Small intestine (tissue), 7 donors: ENCODE measurements around the gene SEMA3D. TPM values are rescaled to one million over a fixed set of nuclear protein-coding genes. Genes with fewer than 3 reads are reported as not detected.

ENCODE experiments used
- DNase-seq, 2 donors: peaks; one replicate each; pipeline versions ENCODE4 v3.0.0 to v3.0.0-alpha.2; 2013
- FAIRE-seq: peaks from 2 replicates; lab custom pipeline; 2012; peaks lifted over from hg19 to GRCh38; lab: Jason Lieb, UNC
- H3K27ac ChIP-seq, 3 donors: one replicate each; pipeline ENCODE4 v1.5.1; 2013; ENCODE audit warnings: low read length in 2 of 3, mild to moderate bottlenecking in 2 of 3, control low read depth in 1 of 3, inconsistent platforms in 1 of 3, low read depth in 1 of 3, moderate library complexity in 1 of 3
- H3K27me3 ChIP-seq, 3 donors: one replicate each; pipeline ENCODE4 v1.6.1; 2013; ENCODE audit warnings: low read length in 3 of 3, inconsistent platforms in 1 of 3; ENCODE audit not compliant: control insufficient read depth in 3 of 3, insufficient read depth in 3 of 3
- H3K36me3 ChIP-seq, 3 donors: one replicate each; pipeline ENCODE4 v1.6.1; 2013; ENCODE audit warnings: low read length in 3 of 3, inconsistent platforms in 1 of 3, low read depth in 1 of 3, mild to moderate bottlenecking in 1 of 3, moderate library complexity in 1 of 3; ENCODE audit not compliant: control insufficient read depth in 3 of 3, insufficient read depth in 2 of 3
- H3K4me1 ChIP-seq, 3 donors: one replicate each; pipeline ENCODE4 v1.6.1; 2013; ENCODE audit warnings: low read length in 2 of 3, inconsistent platforms in 1 of 3, low read depth in 1 of 3, mild to moderate bottlenecking in 1 of 3, moderate library complexity in 1 of 3; ENCODE audit not compliant: control insufficient read depth in 3 of 3, insufficient read depth in 2 of 3
- H3K4me3 ChIP-seq, 3 donors: one replicate each; pipeline ENCODE4 v1.5.1; 2013; ENCODE audit warnings: low read length in 3 of 3, control low read depth in 1 of 3, inconsistent platforms in 1 of 3, low read depth in 1 of 3, mild to moderate bottlenecking in 1 of 3, moderate library complexity in 1 of 3
- H3K9me3 ChIP-seq, 2 donors: one replicate each; pipeline ENCODE4 v1.6.1; 2013; ENCODE audit warnings: low read depth in 1 of 2, low read length in 1 of 2; ENCODE audit not compliant: control insufficient read depth in 2 of 2, insufficient read depth in 1 of 2
- WGBS, 3 donors: extraction: QIAGEN DNeasy Blood & Tissue Kit; methylation state at CpG; one replicate each; pipeline ENCODE4 v1.1.7; 2013; 5-methylcytosine and 5-hydroxymethylcytosine counted together
- polyA plus RNA-seq, 4 donors: library from polyadenylated mRNA; stranded (reverse) in 3 of 4; unstranded in 1 of 4; fragments of 200-250 nt in 3 of 4; fragments of 120-200 nt in 1 of 4; gene quantifications; one replicate each; pipeline versions ENCODE4 v1.2.1 to v1.2.3, GENCODE V29; 2013
- donor health status: healthy with polysubstance abuse.
- donor health status: control.
- donor health status: control.
- donor health status: Bipolar disorder and iron deficiency.
- donor health status: healthy.

The SEMA3D gene
- polyA plus RNA-seq, 4 donors = 0.27 to 6.9 (median 0.95) TPM; not detected in 1

- no peak overlapping the region for H3K4me3 ChIP-seq
- FAIRE-seq (no peak), DNase-seq (no peak)
- H3K27me3 ChIP-seq = no peaks in the 10 kb centered on the region
- no peaks in the 10 kb centered on the region for H3K36me3 ChIP-seq
- no peaks in the 10 kb centered on the region for H3K9me3 ChIP-seq
- no peak overlapping the region for H3K27ac ChIP-seq
- no peaks in the 10 kb centered on the region for H3K4me1 ChIP-seq
- 54 to 81% (median 68%) methylated on average over 3 of the region's 3 CpGs for WGBS, 3 donors
Measured at GRCh38 chr7:85078181-85078580, 108.7 kb downstream of the SEMA3D start.

- no peaks in the 10 kb centered on the region for H3K27me3 ChIP-seq
- H3K9me3 ChIP-seq = no peaks in the 10 kb centered on the region
- no peaks in the 10 kb centered on the region for H3K4me1 ChIP-seq
- no peak overlapping the region for H3K4me3 ChIP-seq
- no peak overlapping the region for H3K27ac ChIP-seq
- no peaks in the 10 kb centered on the region for H3K36me3 ChIP-seq
- DNase-seq (peak; percentile 38 to 56), FAIRE-seq (no peak)
- 9 to 60% (median 24%) methylated on average over 2 of the region's 2 CpGs for WGBS, 3 donors
Measured at GRCh38 chr7:85075864-85076263, 111.0 kb downstream of the SEMA3D start.

GRCh38 chr7:85074992-85075391 is 111.9 kb downstream of the SEMA3D start:
- no peaks in the 10 kb centered on the region for H3K9me3 ChIP-seq
- no peaks in the 10 kb centered on the region for H3K4me1 ChIP-seq
- 65 to 86% (median 76%) methylated on average over 2 of the region's 2 CpGs for WGBS, 3 donors
- no peak overlapping the region for H3K27ac ChIP-seq
- no peaks in the 10 kb centered on the region for H3K27me3 ChIP-seq
- FAIRE-seq (no peak), DNase-seq (no peak)
- H3K4me3 ChIP-seq = no peak overlapping the region
- no peaks in the 10 kb centered on the region for H3K36me3 ChIP-seq

- Histone ChIP-seq H3K9me3 (no peaks in the 10 kb centered on the region), H3K4me1 (no peaks in the 10 kb centered on the region), H3K27me3 (no peaks in the 10 kb centered on the region), H3K4me3 (no peak overlapping the region), H3K36me3 (no peaks in the 10 kb centered on the region), H3K27ac (no peak overlapping the region)
- 33 to 77% (median 35%) methylated on average over 1 of the region's 1 CpG for WGBS, 3 donors
- DNase-seq = no peak
- FAIRE-seq = no peak
Measured at GRCh38 chr7:85074016-85074415, 112.8 kb downstream of the SEMA3D start.

GRCh38 chr7:85070967-85071628 is 115.8 kb downstream of the SEMA3D start:
- Histone ChIP-seq H3K9me3 (no peaks in the 10 kb centered on the region), H3K4me1 (no peaks in the 10 kb centered on the region), H3K27ac (no peak overlapping the region), H3K36me3 (no peaks in the 10 kb centered on the region), H3K27me3 (no peaks in the 10 kb centered on the region), H3K4me3 (no peak overlapping the region)
- WGBS, 3 donors = 80 to 85% (median 82%) methylated on average over 5 of the region's 5 CpGs
- DNase-seq = no peak
- no peak for FAIRE-seq

GRCh38 chr7:85068799-85069198 is 118.1 kb downstream of the SEMA3D start:
- no peak for FAIRE-seq
- 55 to 85% (median 83%) methylated on average over 1 of the region's 1 CpG for WGBS, 3 donors
- H3K36me3 ChIP-seq = no peaks in the 10 kb centered on the region

GRCh38 chr7:85067371-85067770 is 119.5 kb downstream of the SEMA3D start:
- FAIRE-seq (no peak), DNase-seq (no peak)
- Histone ChIP-seq H3K4me1 (no peaks in the 10 kb centered on the region), H3K9me3 (no peaks in the 10 kb centered on the region), H3K27me3 (no peaks in the 10 kb centered on the region), H3K4me3 (no peak overlapping the region), H3K27ac (no peak overlapping the region), H3K36me3 (no peaks in the 10 kb centered on the region)
- 78 to 84% (median 78%) methylated on average over 1 of the region's 1 CpG for WGBS, 3 donors

More at GRCh38 chr7:85068799-85069198, 118.1 kb downstream of the SEMA3D start:
- H3K27ac ChIP-seq = no peak overlapping the region
- H3K9me3 ChIP-seq = no peaks in the 10 kb centered on the region
- H3K4me1 ChIP-seq = no peaks in the 10 kb centered on the region
- no peaks in the 10 kb centered on the region for H3K27me3 ChIP-seq
- DNase-seq = no peak
- H3K4me3 ChIP-seq = no peak overlapping the region

GRCh38 chr7:85065888-85066485 is 120.9 kb downstream of the SEMA3D start:
- DNase-seq (no peak), FAIRE-seq (peak; percentile 30)
- no peaks in the 10 kb centered on the region for H3K36me3 ChIP-seq

More at GRCh38 chr7:85065888-85066485, 120.9 kb downstream of the SEMA3D start:
- no peaks in the 10 kb centered on the region for H3K4me1 ChIP-seq
- no peak overlapping the region for H3K4me3 ChIP-seq
- H3K9me3 ChIP-seq = no peaks in the 10 kb centered on the region
- H3K27me3 ChIP-seq = no peaks in the 10 kb centered on the region
- no peak overlapping the region for H3K27ac ChIP-seq
